ENCODE measurements around the gene RIPK4.

- no peak for TF ChIP-seq EP300 (IDR thresholded peaks at IDR 0.05)
- TF ChIP-seq POLR2A (IDR thresholded peaks at IDR 0.05; ENCODE audit: low read depth): no peak
These were observed 7.8 kb upstream of the RIPK4 start for GRCh38 chr21:41774467-41775148.

All from esophagus muscularis mucosa (tissue), 2 donors.